GM12801 (cell line): ENCODE measurements around the gene QRFPR.

ENCODE experiments used
- TF ChIP-seq, protein P1 (sequence below): IDR thresholded peaks from one replicate; pipeline ENCODE4 v1.5.1; 2011; ENCODE audit warnings: control low read depth; ENCODE audit not compliant: insufficient read length; ENCODE audit errors: extremely low read depth

Gene QRFPR

DNA sequence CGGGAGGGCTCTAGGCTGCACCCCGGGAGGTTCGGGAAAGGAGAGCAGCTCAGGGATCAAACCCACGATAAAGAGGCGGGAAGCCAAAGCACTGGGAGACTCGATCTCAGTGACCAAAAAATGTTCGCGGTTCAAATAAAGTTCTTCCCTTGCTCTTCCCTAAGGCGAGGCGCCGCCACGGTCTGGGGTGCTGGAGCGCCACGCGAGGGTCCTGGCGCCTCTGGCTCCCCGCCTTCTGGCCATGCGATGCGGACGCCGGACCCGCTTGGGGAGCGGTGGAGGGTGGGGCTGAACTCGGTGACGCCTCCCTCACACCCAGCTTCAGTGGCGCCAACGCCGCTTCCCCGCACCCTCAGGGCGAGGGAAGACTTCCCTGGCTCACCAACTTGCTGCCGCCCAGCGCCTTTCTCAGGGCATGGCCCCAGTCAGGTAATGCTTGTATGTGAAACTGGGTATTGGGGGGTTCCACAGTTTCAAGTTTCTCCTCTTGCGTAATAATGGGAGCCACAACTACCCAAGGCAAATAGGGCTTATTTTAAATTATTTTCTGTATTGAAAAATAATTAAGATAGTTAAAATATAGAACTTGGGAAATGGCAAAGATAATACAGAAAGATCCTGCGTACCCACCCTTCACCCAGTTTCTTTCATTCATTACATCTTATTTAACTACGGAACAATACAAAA is at the start of gene QRFPR:
QRFPR (minus strand) TSS at position 243 of the 687 bp plus-strand sequence. CDS start 371 bp downstream, outside the sequence.
- TF ChIP-seq, protein P1, sequence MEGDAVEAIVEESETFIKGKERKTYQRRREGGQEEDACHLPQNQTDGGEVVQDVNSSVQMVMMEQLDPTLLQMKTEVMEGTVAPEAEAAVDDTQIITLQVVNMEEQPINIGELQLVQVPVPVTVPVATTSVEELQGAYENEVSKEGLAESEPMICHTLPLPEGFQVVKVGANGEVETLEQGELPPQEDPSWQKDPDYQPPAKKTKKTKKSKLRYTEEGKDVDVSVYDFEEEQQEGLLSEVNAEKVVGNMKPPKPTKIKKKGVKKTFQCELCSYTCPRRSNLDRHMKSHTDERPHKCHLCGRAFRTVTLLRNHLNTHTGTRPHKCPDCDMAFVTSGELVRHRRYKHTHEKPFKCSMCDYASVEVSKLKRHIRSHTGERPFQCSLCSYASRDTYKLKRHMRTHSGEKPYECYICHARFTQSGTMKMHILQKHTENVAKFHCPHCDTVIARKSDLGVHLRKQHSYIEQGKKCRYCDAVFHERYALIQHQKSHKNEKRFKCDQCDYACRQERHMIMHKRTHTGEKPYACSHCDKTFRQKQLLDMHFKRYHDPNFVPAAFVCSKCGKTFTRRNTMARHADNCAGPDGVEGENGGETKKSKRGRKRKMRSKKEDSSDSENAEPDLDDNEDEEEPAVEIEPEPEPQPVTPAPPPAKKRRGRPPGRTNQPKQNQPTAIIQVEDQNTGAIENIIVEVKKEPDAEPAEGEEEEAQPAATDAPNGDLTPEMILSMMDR, result no peak

DNA sequence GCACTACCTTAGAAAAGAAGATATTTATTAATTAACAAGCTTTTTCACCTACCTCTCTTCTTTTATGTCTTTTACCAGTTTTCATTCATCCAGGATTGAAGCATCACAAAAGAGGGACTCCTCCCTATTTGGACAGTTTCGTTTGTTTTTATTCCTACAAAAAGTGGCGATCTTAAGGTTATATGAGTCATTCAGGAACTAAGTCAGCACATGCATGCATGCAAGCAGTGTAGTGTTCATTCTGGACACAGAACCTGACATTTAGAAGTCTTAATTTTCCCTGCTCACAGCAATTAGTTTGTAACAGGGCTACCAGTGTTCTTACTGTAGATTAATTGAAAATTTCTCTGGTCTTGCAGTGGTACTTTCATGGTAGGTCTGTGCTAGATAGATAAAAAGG is 47.9 kb upstream of the QRFPR start:
- TF ChIP-seq, protein P1, result no peak

DNA sequence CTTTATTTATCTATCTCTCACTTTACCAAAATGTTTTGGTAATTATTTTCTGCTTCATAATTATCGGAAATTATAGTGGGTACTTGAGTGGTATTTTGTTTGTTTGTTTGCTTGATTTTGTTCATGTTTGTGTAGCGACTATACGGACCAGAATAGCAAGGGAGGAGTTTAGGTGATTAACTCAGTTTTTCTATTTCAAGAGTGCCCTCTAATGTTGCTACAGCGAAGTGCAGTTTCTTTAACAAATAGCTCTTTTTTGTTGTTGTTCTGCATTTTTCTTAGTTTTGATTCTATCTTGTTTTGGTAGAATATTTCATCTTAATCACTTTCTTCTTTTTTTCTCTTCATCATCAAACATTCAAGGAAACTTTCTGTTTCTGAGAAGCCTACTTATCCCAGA is 40.8 kb upstream of the QRFPR start:
- TF ChIP-seq, protein P1, result no peak

DNA sequence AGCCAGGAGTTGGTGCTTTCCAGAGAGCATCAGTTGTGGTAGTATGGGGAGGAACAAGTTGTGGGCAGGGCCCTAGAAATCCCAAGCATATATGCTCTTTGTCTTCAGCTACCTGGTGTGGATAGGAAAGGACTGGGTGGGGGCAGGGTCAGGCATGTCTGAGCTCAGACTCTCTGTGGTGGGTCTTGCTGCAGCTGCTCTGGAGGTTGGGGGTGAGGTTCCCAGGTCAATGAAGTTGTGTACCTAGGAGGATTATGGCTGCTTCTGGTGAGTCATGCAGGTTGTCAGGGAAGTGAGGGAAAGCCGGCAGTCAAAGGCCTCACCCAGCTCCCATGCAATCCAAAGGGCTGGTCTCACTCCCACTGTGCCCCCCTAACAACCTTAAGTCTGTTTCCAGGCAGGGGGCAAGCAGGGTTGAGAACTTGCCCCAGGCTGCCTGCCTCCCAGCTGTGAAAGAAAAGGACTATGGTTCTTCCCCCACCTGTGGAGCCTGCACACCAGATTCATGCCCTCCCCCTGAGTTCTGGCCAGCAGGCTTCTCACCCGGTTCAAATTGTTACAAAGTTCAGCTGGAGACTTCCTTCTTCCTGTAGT is 30.4 kb upstream of the QRFPR start:
- TF ChIP-seq, protein P1, result no peak

DNA sequence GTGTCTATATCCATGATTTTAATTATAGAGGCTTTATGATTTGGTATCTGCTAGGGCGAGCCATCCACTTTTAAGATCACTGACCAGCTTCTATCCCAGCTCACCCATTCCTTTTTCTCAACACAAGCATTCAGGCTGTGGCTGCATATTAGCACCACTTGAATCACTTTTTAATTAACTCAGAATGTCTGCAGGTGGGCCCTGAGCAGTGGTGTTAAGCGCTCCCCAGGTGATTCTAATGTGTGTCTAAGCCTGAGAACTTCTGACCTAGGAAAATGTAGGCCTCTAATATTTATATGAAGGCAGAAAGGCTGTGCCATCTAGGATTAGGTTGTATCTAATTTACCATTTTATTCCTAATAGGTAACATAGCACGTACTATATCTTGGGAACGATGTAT is 19.8 kb upstream of the QRFPR start:
- TF ChIP-seq, protein P1, result no peak

DNA sequence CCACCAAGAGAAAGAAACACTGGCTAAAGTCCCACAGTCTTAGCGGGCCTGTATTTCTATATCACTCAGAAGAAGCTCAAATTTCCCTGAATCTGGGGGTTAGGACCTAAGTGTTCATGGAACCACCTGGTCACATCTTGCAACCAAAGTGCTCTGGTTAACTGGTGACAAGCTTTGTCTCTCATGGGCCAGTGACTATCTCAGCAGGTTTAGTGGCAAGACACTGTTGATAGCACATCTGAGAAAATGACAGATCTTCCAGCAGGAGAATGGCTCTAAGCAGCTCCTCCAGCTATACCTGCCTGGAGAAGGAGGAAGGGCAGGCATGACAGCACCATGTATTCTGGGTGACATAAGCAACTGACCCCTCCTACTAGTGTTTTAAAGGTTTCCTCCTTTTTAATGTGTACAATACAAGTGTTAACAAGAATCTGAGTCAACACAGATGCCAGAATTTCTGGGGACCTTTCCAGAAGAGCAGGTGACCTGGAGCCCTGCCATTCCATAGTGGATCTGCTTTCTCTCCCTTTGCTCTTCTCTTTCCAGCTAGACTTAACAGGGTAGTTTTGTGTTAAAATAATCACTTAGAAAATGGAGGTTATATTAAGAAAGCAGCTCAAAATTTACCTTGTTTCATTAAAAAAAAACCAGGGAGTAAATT is 17.3 kb upstream of the QRFPR start:
- TF ChIP-seq, protein P1, result no peak

DNA sequence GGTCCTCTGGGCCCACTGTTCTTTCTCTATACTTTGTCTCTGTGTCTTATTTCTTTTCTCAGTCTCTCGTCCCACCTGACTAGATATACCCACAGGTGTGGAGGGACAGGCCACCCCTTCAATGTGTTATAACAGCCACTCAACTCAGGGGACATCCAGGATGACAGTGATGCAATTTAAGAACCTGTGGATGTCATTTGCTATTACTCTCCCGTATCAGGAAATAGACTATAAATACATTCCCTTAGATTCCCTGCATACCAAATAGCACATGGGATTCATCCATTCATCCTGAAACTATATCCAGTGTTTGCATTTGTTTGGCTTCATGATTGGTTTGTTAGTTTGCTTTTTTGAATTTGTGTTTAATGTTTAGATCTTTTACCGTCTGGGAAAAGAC is 16.6 kb upstream of the QRFPR start:
- TF ChIP-seq, protein P1, result no peak
